Stimulated activated CD8-positive, alpha-beta memory T cell treated with anti-CD3 and anti-CD28 coated beads, Interleukin-15, amount 100 ng/mL, for 48 hours (primary cell): ENCODE data around the gene GPC3.
"Not testable (repeated sequence)": the region's sequence is repeated elsewhere in the genome, so short reads cannot be mapped to it uniquely, and the experiment has no call there.

Experiments
- DNase-seq, 2 donors: peaks; one replicate each; pipeline ENCODE4 v3.0.0-alpha.2; 2020; ENCODE audit warnings: low read depth in 2 of 2

Gene GPC3

DNA sequence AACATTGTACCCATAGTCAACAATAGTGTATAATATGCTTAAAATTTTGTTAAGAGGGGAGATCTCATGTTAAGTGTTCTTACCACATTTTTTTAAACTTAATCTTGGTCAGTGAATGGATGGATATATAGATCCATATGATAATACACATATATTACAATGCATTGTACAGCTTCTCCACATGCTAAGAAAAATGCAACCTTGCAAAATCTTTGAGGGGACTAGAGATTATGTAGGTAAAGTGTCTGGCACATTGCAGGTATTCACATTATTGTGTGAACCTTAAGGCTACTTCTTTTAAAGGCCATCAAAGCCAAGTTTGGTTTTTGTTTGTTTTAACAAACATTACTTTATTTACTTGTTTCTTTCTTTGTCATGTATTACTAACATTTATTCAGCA lies 10.4 kb upstream of the GPC3 start:
- no peak for DNase-seq

DNA sequence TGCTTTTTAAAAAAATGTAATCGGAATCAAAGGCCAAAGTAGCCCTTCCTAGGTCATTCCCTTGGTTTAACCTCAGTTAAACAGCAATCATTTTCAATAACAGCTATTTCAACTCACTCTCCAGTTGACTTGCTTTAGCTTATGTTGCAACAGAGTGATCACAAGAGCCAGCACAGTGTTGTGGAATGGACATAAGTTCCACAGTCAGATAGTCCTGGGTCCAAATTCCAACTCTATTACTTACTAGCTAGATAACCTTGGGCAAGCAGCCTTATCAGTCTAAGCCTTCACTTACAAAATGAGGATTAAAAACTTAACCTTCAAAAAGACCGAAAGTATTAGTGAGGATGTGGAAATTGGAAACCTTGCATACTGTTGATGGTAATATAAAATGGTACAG lies 9.2 kb upstream of the GPC3 start:
- DNase-seq, result no peak

DNA sequence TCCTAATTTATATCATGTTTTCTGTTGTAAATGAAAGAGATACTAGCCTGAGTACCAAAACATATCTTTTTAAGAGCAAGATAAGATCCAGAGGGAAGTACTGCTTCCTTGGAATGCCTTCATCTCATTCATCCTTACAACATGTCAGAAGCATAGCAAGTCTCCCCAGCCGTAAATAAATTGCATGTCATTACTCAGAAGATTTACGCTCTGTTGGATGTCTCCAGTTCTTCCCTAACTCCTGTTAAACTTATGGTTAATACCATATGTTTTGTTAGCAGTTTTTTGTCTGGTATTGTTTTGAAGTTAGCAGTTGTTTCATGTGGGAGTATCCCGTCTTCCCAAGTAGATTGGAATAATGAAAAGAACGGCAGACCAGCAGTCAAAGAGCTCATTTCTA lies 7.5 kb upstream of the GPC3 start:
- no peak for DNase-seq

DNA sequence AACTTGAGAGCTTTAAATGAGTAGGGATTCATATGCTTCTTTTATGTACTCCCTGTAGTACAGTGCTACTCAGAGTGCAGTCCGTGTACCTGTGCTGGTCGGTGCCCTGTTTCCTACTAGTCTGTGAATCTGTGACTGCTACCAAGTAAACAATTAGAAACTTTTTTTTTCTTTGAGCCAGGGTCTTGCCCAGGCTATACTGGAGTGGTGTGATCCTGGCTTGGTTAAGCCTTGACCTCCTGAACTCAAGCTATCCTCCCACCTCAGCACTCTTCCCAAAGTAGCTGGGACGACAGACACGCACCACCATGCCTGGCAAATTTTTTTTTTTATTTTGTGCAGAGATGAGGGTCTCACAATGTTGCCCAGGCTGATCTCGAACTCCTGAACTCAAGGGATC lies 6.4 kb upstream of the GPC3 start:
- no peak for DNase-seq

DNA sequence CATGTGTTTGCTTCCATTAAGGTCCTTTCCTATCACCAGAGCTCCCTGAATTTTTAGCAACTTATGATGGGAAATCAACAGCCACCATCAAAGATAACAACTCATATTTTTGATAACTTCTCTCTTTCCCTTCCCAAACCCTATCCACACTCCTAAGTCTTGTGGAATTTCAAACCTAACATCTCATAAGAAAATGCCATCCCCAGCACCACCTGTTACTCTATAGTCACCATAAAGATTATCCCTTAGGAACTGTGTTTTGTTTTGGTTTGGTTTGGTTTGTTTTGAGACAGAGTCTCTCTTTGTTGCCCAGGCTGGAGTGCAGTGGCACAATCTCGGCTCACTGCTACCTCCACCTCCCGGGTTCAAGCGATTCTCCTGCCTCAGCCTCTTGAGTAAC lies 5.7 kb upstream of the GPC3 start:
- not testable (repeated sequence) for DNase-seq

DNA sequence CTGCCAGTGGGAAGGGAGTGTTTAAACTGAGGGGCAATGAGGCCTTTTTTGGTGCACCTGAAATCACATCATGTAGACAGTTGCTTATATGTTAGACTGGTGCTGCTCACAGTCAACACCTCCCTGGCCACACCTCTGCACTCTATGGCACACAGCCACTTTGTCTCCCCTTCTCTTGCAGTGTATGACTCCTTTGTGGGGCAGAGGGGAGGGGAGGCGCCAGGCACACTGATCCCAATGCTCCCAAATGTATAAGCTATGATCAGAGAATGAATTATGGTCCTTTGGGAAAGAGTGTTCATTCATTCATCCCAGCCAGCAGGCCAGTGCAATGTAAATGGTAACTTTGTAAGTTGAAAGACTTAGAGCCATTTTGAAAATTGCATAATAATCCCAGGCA lies 4.6 kb upstream of the GPC3 start:
- no peak for DNase-seq

DNA sequence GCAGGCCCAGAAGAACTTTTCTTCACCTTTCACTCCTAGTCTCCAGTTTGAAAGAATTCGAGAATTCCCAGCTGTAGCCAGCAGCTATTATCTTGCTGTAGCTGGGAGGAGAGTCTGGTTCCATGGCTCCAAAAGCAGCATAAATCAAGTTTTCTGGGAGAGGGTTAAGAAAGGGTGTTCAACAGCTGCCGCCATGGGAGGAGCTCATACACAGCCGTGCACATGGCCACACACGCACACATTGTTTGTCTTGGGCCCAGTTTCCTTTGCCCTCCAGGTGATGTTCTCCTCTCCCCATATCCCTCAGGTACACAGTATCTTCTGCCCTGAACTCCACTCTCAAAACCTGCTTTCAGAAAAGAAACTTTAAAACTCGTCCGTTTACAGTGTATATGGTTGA lies 4.1 kb upstream of the GPC3 start:
- DNase-seq, result no peak

DNA sequence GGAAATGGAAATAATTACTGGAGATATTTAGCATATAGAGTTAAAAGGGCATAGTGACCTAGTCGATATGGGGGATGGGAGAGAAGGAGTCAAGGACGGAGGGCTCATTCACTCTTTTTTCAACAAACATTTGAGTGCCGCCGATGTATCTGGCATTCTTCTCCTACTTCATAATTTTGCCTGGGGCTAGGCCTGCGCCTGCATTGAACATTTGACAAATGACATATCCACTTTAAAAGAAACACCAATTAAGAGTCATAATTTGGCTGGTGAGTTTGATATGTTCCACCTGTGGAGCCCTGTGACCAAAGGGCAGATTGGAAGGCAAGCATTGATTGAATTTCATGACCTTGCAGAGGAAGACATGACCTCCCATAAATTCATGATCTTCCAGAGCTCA lies 2.6 kb upstream of the GPC3 start:
- DNase-seq, result no peak

DNA sequence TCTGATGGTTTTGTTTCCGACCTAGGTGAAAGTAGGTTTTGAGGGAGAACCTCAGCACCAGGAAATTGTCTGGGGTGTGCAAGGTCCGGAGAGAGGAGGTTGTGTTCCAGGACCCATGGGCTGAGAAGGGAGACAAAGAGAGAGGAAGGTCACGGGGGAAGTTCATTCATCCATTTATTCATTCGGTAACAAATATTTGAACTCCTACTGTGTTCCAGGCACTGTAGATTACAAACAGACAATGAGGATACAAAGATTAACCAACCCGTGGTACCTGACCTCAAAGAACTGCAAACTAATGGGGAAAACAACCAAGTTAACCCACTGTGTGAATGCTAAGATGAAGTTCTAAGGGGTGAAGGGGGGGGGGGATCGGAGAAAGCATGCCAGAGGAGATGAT lies 1.8 kb upstream of the GPC3 start:
- no peak for DNase-seq

DNA sequence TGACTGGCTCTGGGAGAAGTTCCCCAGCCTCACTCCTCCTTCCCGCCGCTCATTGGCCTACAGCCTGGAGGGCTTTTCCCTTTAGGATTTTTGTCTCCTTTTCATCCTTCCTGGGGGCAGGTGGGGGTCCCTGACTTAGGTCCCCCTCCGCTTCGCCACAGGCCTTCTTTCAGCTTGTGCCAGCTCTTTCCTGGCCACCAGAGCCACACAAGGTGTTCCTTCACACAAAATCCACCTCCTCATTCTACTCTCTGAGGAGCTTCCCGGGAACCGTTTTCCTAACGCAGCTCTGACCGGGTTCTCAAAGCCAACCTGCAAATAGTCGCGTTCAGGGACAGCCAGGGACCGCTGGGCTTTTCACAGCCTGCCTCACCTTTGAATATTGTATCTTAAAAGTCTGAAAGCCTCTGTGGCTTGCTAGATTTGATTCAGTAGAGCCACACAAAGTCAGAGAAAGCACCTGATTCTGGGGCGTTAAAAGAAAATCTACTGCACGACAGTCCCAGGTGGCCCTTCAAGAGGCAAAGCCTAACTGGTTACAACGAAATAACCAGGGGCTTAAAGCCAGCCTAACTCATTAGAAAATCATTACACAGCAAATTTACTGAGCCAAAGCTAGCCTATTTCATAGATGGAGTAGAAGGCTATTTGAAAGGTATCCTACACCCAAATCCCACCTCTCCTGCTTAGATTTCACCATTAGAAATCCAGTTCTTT lies 731 bp upstream of the GPC3 start:
- no peak for DNase-seq

DNA sequence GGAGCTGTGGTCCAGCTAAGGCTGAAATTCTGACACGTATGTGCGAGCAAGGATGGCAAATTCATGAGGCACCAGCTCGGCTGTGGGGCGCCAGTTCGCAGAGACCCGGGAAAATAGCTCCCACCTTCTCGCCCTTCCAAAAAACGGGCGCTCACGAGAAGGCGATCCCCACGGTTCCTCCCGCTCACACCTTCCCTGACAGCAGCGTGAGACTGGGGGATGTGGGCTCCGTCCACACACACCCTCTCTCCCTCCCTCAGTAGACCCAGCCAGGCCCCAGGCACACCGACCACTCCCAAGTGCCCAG lies 584 bp downstream of the GPC3 start:
- no peak for DNase-seq

DNA sequence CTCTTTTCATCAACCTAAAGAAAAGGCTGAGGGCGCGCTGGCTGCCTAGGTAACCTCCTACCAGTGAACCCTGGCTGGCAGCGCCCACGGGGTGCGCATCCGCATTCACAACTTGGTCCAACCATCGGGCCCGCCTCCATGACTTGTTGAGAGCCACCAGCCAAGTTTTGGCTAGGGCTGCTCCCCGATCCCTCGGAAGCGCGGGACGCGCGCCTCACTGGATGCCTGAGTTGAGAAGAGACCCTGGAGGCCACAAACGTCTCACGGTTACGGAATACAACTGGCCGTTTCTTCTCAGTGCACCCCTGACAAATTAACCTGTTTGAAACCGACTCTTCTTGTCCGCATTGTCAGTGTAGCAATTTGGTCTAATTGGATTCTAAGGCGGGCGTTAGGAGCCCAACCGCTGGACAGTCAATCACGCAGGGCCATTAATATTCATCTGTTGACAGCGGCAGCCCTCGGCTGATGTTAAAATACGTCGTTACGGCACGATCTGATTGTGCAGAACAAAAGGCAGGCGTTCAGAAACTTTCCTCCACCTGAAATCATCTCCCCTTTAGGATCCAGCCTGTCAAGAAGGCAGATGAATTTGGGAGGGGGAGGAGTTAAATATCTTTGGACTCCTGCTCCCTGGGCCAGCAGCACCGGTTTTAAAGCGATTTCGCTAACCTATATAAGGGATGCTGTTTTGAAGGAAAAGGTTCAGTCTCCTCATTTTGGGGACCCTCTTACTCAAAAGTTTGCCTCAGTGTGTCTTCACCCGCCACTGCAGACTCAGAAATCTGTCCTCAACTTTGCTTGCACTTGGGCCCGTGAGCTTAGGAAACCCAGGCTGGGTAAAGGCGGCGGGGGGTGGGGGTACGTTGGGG lies 1.2 kb downstream of the GPC3 start:
- DNase-seq, result no peak

DNA sequence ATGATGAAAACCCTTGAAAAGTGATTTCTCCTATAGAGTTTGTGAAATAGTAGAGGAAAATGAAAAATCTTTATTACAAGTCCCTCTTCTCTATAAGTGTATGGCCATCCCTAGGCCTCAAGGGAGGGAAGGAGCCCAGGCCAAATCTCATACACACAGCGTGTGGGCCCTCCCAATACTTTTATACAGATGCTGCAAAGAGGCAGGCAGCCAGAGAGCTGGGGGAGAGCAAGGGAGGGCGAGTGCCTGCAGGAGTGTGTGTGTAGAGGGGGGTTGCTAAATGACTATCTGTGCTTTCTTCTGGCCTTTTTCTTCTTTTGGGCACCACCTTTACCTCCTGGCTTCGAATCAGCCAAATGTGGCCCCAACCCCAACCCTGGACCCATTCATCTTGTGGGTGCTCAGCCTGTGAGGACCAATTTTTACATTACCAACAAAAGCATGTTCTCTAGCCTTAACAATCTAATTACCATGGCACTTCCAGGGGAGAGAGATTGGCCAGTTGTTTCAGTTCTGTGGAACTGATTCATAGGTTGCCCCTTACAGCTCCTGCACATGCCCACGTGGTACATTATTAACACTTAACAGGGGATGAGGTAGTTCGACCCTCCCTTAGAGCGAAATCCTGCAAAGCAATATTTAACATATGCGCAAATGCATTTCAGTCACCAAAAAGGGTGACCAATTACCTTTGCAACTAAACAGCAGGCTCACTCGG lies 2.0 kb downstream of the GPC3 start:
- no peak for DNase-seq

DNA sequence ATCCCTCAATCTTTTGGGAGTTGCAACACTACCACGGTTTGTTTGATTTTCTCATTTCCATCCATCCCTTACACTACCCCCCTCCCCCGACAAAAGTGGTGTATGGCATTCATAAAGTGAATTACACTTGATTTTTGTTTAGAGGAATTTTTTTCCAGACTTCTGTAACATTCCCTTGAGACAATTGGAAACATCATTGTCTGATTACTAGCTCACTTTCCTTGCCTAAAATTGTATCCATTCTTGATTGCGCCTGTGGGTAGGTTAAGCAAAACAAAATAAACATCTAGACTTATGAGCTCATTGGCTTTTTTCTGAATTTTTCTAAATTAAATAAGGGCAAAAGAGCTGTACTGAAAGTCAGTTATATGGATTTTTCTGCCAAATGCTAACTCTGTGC lies 3.5 kb downstream of the GPC3 start:
- no peak for DNase-seq

DNA sequence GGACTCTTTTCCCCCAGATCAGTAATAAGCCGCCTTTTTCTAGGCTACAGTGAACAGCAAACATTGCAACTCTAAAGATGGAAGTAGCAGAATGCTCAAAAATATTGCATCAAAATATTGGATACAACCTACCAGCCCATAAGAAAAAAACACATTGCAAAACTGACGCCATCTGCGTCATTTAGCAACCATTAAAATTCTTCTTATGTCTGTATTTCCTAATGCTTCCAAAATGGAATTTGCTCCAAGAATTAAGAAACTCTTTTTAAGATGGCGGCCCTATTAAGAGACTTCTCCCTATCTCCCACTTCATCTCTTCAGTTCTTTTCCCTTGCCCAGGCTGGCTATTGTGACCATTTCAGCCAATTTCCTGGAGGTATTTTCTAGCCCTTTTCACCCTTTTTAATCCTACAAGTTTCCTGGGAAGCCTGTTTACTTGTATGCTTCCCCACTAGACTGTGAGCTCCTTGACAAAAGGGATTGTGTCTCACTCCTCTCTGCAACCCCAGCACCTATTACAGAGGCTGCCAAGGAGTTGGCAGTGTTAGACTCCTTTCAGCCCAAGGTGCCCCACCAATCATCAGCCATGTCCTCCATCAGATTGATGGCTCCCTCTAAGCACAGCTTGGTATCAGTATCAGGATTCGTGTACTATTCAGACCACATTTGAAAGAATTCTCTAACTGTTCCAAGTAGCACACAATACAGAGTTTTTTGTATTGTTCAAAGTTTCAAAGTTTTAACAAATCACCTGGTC lies 4.4 kb downstream of the GPC3 start:
- DNase-seq, result no peak

DNA sequence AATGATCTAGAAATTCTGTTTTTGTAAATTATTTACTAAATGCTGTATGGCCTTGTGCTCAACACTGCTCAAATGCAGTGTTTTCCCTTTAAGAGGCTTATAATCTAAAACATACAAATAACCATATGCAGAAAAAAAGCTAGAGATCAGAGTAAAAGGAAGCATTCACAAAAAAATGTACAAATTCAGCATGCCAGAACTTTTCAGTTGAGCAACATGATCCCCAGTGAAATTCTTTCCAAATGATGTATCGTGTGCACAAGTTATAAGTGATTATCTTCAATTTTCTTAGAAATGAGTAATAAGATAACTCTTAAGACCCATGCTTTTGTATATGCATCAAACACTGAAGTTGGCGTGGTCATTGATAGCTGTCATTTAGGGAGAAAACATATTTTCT lies 5.0 kb downstream of the GPC3 start:
- no peak for DNase-seq

DNA sequence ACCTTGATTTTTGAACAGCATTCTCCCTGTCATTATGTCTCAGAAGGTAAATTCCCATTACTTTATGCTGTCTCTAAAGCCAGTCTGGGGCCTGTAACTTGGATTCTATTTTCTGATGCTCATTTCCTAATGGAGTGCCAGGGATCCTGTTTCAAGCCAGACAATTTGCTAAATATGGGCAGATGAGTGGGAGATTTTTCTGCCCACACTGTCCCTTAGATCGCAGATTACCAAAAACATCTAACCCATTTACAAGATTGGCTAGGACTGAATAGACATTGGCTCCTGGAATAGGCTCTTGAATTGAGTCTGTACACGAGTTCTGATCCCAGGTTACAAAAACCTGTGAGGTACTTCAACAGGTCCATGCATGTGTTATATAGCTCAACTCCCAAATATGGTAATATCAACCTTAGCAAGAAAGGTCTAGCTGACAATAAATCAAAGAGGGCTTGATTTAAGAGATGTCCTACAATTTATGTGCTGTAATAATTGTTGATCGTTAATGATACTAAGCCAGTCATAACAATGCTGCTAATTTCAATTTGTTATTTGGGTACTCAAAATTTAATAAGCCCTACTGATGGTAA lies 5.7 kb downstream of the GPC3 start:
- no peak for DNase-seq

DNA sequence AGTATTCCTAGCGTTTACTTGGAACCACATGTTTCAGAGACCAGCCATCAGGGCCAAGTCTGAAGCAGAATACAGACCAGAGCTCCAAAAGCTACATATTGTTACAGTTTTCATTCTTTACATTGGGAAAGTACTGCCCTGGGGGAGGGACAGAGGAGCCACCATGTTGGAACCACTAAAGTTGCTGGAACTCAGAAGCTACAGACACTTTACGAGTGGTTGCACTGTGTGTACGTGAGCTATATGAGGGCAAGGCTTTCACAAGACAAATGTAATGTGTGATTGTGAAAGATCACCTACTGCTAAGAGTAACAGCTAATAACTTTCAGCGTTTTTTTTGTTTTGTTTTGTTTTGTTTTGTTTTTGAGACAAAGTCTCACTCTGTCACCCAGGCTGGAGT lies 11.7 kb downstream of the GPC3 start:
- DNase-seq, result no peak

DNA sequence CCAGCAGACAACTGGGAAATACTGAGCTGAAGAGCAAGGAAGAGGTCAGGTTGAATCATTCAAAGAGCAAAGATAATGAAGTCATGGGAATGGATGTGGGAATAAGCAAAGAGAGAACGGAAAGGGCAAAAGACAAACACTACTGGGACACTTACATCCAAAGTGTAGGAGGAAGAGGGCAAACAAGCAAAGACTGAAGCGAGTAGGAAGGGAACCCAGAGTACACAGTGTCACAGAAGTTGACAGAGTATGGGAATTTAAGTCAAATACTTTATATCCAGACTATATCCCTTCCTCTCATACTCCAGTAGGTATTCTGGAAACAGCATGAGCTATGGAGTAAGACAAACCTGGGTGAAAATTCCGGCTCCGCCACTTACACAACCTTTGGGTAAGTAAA lies 12.5 kb downstream of the GPC3 start:
- DNase-seq, result no peak

DNA sequence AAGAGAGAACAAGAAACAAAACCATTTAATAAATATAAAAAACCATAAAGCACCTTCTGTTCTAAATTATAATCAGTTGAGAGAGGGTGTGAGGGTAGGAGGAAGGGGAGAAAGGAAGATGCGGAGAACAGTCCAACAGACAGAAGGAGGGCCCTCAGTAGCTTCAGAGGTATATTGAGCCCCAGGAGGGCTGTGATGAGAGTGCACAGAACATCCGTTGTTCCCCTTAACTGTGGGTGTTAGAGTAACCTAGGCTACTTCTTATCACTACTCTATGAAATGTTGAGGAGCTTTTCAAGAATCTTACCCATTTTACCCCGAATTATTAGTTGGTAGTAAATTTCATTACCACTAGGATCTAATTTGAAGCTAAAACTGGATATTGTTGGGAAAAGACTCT lies 13.8 kb downstream of the GPC3 start:
- DNase-seq, result no peak

DNA sequence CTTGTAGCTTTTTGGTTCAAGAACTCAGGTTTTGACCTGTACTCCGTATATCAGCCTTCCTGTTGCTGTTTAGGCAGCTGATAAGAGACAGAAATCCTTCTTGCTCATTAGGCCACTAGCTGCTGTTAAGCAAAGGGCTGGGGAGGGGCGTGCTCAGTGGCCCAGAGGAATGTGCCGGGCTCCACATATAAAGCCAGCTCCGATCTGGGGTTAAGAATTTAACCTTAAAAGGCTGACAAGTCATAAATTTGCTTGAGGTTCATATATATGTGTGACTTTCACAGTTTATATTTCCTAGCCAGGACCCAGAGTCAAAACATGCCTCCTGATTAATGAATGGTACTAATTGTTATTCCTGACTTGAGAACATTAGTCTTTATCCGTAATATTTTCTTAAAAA lies 15.3 kb downstream of the GPC3 start:
- DNase-seq, result no peak

DNA sequence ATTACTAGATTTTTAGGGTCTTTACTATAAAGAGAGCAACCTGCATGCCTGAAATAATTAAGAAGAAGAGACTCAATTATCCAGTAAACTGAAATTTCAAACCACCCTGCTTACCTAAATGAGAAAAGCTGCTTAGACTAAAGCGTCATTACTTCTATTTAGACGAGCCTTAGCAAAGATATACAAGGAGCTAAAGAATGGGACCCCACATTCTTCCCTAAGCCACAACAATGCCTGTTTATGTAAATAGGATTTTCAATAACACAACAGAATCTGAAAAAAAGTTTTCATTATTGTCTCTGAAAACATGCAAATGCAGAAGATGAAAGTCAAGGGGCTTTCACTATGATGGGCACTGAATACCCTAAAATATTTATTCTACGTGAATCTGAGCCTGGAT lies 16.2 kb downstream of the GPC3 start:
- no peak for DNase-seq
